ENCODE results near the gene C21orf58. TPM values are rescaled to one million over a fixed set of nuclear protein-coding genes. Genes with fewer than 3 reads are reported as not detected.
A peak's percentile ranks its signal among the peaks of the same experiment; 100 is the strongest.

Gene C21orf58
- total RNA-seq, 1 donor from 2014 or later = 12.1 TPM

- DNase-seq (ENCODE audit: low read depth) = no peak
- TF ChIP-seq CTCF (conservative IDR thresholded peaks at IDR 0.05; ENCODE audit: low read depth, low read length) = no peak
- peak overlapping the region; percentile 76 for H3K4me3 ChIP-seq (ENCODE audit: low read depth, low read length)
Measured at GRCh38 chr21:46287541-46287940, 36.1 kb downstream of the C21orf58 start.

- no peak for TF ChIP-seq CTCF (conservative IDR thresholded peaks at IDR 0.05; ENCODE audit: low read depth, low read length)
- peak overlapping the region; percentile 76 for H3K4me3 ChIP-seq (ENCODE audit: low read depth, low read length)
- DNase-seq (ENCODE audit: low read depth) = no peak
Measured at GRCh38 chr21:46286648-46287002, 37.0 kb downstream of the C21orf58 start.

- peak; percentile 37 for DNase-seq (ENCODE audit: low read depth)
- TF ChIP-seq CTCF (conservative IDR thresholded peaks at IDR 0.05; ENCODE audit: low read depth, low read length) = peak; percentile 44
- peak within 1 kb of the TSS; percentile 76 for H3K4me3 ChIP-seq (ENCODE audit: low read depth, low read length)
Measured at GRCh38 chr21:46285761-46286647, 37.7 kb downstream of the C21orf58 start, which contains the start of gene YBEY. TSS of gene YBEY (plus strand) at chr21:46286342. CDS start at chr21:46286914, 572 bp downstream.

- TF ChIP-seq CTCF (conservative IDR thresholded peaks at IDR 0.05; ENCODE audit: low read depth, low read length) = no peak
- H3K4me3 ChIP-seq (ENCODE audit: low read depth, low read length) = peak within 1 kb of the TSS; percentile 76
- DNase-seq (ENCODE audit: low read depth) = no peak
Measured at GRCh38 chr21:46285206-46285661, 38.4 kb downstream of the C21orf58 start, which contains the start of gene MCM3AP. TSS of gene MCM3AP (minus strand) at chr21:46285611. CDS start at chr21:46285286, 325 bp downstream.

- TF ChIP-seq CTCF (conservative IDR thresholded peaks at IDR 0.05; ENCODE audit: low read depth, low read length) = no peak
- no peak for DNase-seq (ENCODE audit: low read depth)
- peak overlapping the region; percentile 76 for H3K4me3 ChIP-seq (ENCODE audit: low read depth, low read length)
Measured at GRCh38 chr21:46284733-46285132, 38.9 kb downstream of the C21orf58 start.

GRCh38 chr21:46284077-46284644, 39.5 kb downstream of the C21orf58 start:
- no peak overlapping the region for H3K4me3 ChIP-seq (ENCODE audit: low read depth, low read length)
- DNase-seq (ENCODE audit: low read depth) = no peak

More at GRCh38 chr21:46284077-46284644, 39.5 kb downstream of the C21orf58 start:
- no peak for TF ChIP-seq CTCF (conservative IDR thresholded peaks at IDR 0.05; ENCODE audit: low read depth, low read length)

Data from epithelial cell of proximal tubule (primary cell).